HG02763 (cell line): ENCODE results near the gene TTLL10.

Experiments used
- ATAC-seq: cut with Tn5 transposase; IDR thresholded peaks from one replicate; pipeline ENCODE4 v1.9.1; 2021; ENCODE audit warnings: mild to moderate bottlenecking, moderate library complexity; ENCODE audit not compliant: unreplicated experiment

Gene TTLL10

DNA sequence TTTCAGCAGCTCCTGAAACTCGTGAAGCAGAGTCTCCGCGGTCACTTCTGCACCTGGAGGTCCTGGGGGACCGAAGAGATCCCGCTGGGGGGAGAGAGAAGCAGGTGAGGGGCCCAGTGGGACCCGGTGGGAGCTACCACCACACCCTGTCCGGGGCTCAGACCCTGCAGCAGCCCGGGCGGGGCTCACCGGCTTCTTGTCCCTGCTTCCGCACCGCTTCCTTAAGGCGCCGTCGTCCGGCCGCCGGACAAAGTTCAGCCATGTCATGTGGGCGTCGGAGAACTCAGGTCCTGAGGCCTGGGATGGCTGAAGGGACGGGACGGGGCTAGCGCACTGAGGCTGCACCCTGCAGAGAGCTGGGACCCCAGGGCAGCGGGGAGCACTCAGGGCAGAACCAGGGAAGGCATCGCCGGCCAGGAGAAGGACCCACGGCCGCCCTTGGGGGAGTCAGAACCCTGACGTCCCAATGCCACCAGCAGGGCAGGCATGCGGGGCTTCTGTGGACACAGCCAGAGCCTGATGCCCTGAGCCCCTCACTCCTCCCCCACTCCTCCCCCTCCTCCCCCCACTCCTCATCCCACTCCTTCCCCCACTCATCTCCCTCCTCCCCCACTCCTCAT, 70.6 kb downstream of the TTLL10 start:
- no peak for ATAC-seq

GRCh38 chr1:1245178-1245816, 71.6 kb downstream of the TTLL10 start:
- ATAC-seq = no peak

- ATAC-seq = no peak
These were observed 72.3 kb downstream of the TTLL10 start for GRCh38 chr1:1245817-1246576.

GRCh38 chr1:1246577-1247340, 73.1 kb downstream of the TTLL10 start, which contains the start of gene C1QTNF12:
Gene C1QTNF12, minus strand, starts transcription at chr1:1246722. Its CDS starts 32 bp downstream, at chr1:1246690.
- ATAC-seq = no peak

DNA sequence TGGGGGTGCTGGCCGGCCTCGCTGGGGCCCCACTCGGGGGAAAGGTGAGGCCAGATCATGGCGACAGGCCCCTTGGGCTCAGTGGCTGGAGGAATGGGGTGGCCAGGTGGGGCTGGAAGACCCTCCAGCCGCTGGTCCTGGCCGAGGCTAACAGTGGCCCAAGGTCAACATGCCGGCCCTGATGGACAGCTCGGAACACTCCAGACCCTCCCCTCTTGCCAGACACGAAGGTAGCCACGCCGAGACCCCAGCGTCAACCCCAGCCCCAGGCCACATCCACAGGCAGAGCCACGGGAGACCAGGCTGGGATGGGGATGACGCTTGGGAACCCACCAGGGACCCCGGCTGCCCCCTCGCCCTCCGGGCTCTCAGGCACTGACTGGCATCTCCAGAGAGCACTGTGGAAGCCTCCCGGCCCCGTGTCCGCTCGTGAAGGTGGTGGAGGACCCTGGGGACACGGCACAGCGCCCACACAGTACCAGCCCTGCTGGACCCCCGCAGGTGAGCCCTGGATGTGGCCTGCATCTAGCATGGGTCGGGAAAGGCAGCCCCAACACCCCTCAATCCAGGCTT, 73.7 kb downstream of the TTLL10 start:
- no peak for ATAC-seq
